Measurements from ENCODE around the gene DSCAML1. TPM values are rescaled to one million over a fixed set of nuclear protein-coding genes. Genes with fewer than 3 reads are reported as not detected.

The DSCAML1 gene
- total RNA-seq, 1 experiment from 2014 or later: 0.90 TPM

GRCh38 chr11:117697319-117697718, 99.7 kb downstream of the DSCAML1 start (continued):
- TF ChIP-seq CTCF (IDR thresholded peaks at IDR 0.05) (no peak), USF2 (CRISPR knock-in tag; IDR thresholded peaks at IDR 0.05) (no peak), NFATC4 (CRISPR knock-in tag; IDR thresholded peaks at IDR 0.05) (no peak)

- no peaks in the 10 kb centered on the region for H3K36me3 Mint-ChIP-seq
- H3K27ac Mint-ChIP-seq: no peak overlapping the region
- ChIA-PET POLR2A (no interaction called here), CTCF (interaction anchor here (0.6 to 2.3 kb wide), 5 partner anchors 10 to 502 kb away, joined by 3 to 15 read pairs (median 3); no protein-coding TSS in a partner anchor)
- H3K4me3 Mint-ChIP-seq: no peak overlapping the region
- no peaks in the 10 kb centered on the region for H3K27me3 Mint-ChIP-seq (ENCODE audit: low read depth)
- ATAC-seq (peak; percentile 41), DNase-seq (ENCODE audit: low spot score) (no peak)
- peaks cover 4% of the 10 kb centered on the region; the same call in 1 of the 2 replicates for H3K4me1 Mint-ChIP-seq
- no peak for TF ChIP-seq JAZF1 (CRISPR knock-in tag; IDR thresholded peaks at IDR 0.05)
- TF ChIP-seq E2F4 (CRISPR knock-in tag; IDR thresholded peaks at IDR 0.05; ENCODE audit: borderline replicate concordance, low read depth): no peak
- 0 out of 2 replicates have a peak, but pooled peaks have one; percentile 24 for TF ChIP-seq ZNF423 (CRISPR knock-in tag; IDR thresholded peaks at IDR 0.05)
- TF ChIP-seq ZNF138 (CRISPR knock-in tag; conservative IDR thresholded peaks at IDR 0.05): no peak
- TF ChIP-seq USF1 (CRISPR knock-in tag; IDR thresholded peaks at IDR 0.05): no peak
- TF ChIP-seq SOX15 (CRISPR knock-in tag; IDR thresholded peaks at IDR 0.05): no peak
- no peaks in the 10 kb centered on the region for H3K9me3 Mint-ChIP-seq
These were observed 100.5 kb downstream of the DSCAML1 start for GRCh38 chr11:117696540-117696939.

GRCh38 chr11:117693344-117693743, 103.7 kb downstream of the DSCAML1 start:
- CTCF ChIA-PET: interaction anchor here (0.6 to 1.1 kb wide), 2 partner anchors 80 to 250 kb away, joined by 3 read pairs; no protein-coding TSS in a partner anchor
- Mint-ChIP-seq H3K36me3 (no peaks in the 10 kb centered on the region), H3K27me3 (ENCODE audit: low read depth) (no peaks in the 10 kb centered on the region), H3K27ac (no peak overlapping the region), H3K4me3 (no peak overlapping the region), H3K4me1 (peaks cover 18% of the 10 kb centered on the region), H3K9me3 (no peaks in the 10 kb centered on the region)
- POLR2A ChIA-PET: no interaction called here
- DNase-seq (ENCODE audit: low spot score) (no peak), ATAC-seq (no peak)
- TF ChIP-seq ZBTB43 (CRISPR knock-in tag; IDR thresholded peaks at IDR 0.05) (no peak), E2F4 (CRISPR knock-in tag; IDR thresholded peaks at IDR 0.05; ENCODE audit: borderline replicate concordance, low read depth) (no peak), JAZF1 (CRISPR knock-in tag; IDR thresholded peaks at IDR 0.05) (no peak), HMGXB4 (CRISPR knock-in tag; IDR thresholded peaks at IDR 0.05) (no peak), ARID4B (CRISPR knock-in tag; IDR thresholded peaks at IDR 0.05; ENCODE audit: borderline replicate concordance) (no peak), ZNF219 (CRISPR knock-in tag; IDR thresholded peaks at IDR 0.05; ENCODE audit: borderline replicate concordance) (no peak)
